ENCODE data around the gene ARHGAP31. TPM values are rescaled to one million over a fixed set of nuclear protein-coding genes. Genes with fewer than 3 reads are reported as not detected.
"Not testable (repeated sequence)": the region's sequence is repeated elsewhere in the genome, so short reads cannot be mapped to it uniquely, and the experiment has no call there.

Gene ARHGAP31
- total RNA-seq, 4 donors from 2014 or later: 6.2 to 9.7 (median 7.3) TPM

- in situ Hi-C loops (cut with MboI; ENCODE audit: low sequenced_read_pairs in 4 of 4): no loop called here
- TF ChIP-seq POLR2A (IDR thresholded peaks at IDR 0.05): no peak
- TF ChIP-seq, protein P1, sequence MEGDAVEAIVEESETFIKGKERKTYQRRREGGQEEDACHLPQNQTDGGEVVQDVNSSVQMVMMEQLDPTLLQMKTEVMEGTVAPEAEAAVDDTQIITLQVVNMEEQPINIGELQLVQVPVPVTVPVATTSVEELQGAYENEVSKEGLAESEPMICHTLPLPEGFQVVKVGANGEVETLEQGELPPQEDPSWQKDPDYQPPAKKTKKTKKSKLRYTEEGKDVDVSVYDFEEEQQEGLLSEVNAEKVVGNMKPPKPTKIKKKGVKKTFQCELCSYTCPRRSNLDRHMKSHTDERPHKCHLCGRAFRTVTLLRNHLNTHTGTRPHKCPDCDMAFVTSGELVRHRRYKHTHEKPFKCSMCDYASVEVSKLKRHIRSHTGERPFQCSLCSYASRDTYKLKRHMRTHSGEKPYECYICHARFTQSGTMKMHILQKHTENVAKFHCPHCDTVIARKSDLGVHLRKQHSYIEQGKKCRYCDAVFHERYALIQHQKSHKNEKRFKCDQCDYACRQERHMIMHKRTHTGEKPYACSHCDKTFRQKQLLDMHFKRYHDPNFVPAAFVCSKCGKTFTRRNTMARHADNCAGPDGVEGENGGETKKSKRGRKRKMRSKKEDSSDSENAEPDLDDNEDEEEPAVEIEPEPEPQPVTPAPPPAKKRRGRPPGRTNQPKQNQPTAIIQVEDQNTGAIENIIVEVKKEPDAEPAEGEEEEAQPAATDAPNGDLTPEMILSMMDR (IDR thresholded peaks at IDR 0.05 in 4 of 5, conservative IDR thresholded peaks at IDR 0.05 in 1 of 5): no peak
- no peaks in the 10 kb centered on the region for H3K4me1 ChIP-seq
Observed at GRCh38 chr3:119365418-119365817, 71.2 kb downstream of the ARHGAP31 start.

GRCh38 chr3:119367000-119367399 is 72.8 kb downstream of the ARHGAP31 start:
- H3K27me3 ChIP-seq: no peaks in the 10 kb centered on the region
- no peak overlapping the region for H3K4me3 ChIP-seq
- ATAC-seq (no peak), DNase-seq (no peak)
- in situ Hi-C loops (cut with MboI; ENCODE audit: low sequenced_read_pairs in 4 of 4): no loop called here
- no peaks in the 10 kb centered on the region for H3K4me1 ChIP-seq
- H3K9me3 ChIP-seq: no peaks in the 10 kb centered on the region
- TF ChIP-seq POLR2A (IDR thresholded peaks at IDR 0.05): no peak
- TF ChIP-seq, protein P1 (IDR thresholded peaks at IDR 0.05 in 4 of 5, conservative IDR thresholded peaks at IDR 0.05 in 1 of 5): no peak
- intact Hi-C loops (cut with DNase I; ENCODE audit: low total_unique reads): no loop called here
- H3K36me3 ChIP-seq: no peaks in the 10 kb centered on the region
- no peak overlapping the region for H3K27ac ChIP-seq

More at GRCh38 chr3:119365418-119365817, 71.2 kb downstream of the ARHGAP31 start:
- H3K4me3 ChIP-seq: no peak overlapping the region
- no peaks in the 10 kb centered on the region for H3K27me3 ChIP-seq
- no peaks in the 10 kb centered on the region for H3K9me3 ChIP-seq
- no peak for DNase-seq
- H3K36me3 ChIP-seq: no peaks in the 10 kb centered on the region
- intact Hi-C loops (cut with DNase I; ENCODE audit: low total_unique reads): no loop called here
- no peak overlapping the region for H3K27ac ChIP-seq
- no peak for ATAC-seq

- Histone ChIP-seq H3K9me3 (no peaks in the 10 kb centered on the region), H3K4me3 (no peak overlapping the region), H3K4me1 (no peaks in the 10 kb centered on the region), H3K27ac (no peak overlapping the region), H3K36me3 (no peaks in the 10 kb centered on the region), H3K27me3 (no peaks in the 10 kb centered on the region)
- ATAC-seq (no peak), DNase-seq (no peak)
- in situ Hi-C loops (cut with MboI; ENCODE audit: low sequenced_read_pairs in 4 of 4): no loop called here
- TF ChIP-seq, protein P1 (IDR thresholded peaks at IDR 0.05 in 4 of 5, conservative IDR thresholded peaks at IDR 0.05 in 1 of 5): no peak
- TF ChIP-seq POLR2A (IDR thresholded peaks at IDR 0.05): no peak
- intact Hi-C loops (cut with DNase I; ENCODE audit: low total_unique reads): no loop called here
Observed at GRCh38 chr3:119368298-119368697, 74.1 kb downstream of the ARHGAP31 start.

GRCh38 chr3:119371786-119372185 is 77.6 kb downstream of the ARHGAP31 start:
- H3K27ac ChIP-seq; H3K4me1 ChIP-seq; H3K9me3 ChIP-seq; H3K4me3 ChIP-seq; ATAC-seq; intact Hi-C loops (cut with DNase I; ENCODE audit: low total_unique reads); DNase-seq; H3K27me3 ChIP-seq; in situ Hi-C loops (cut with MboI; ENCODE audit: low sequenced_read_pairs in 4 of 4); H3K36me3 ChIP-seq: not testable (repeated sequence)

GRCh38 chr3:119375106-119375505 is 80.9 kb downstream of the ARHGAP31 start:
- intact Hi-C loops (cut with DNase I; ENCODE audit: low total_unique reads): no loop called here
- in situ Hi-C loops (cut with MboI; ENCODE audit: low sequenced_read_pairs in 4 of 4): loop anchor here in 1 of 4 donors (25.0 kb wide), 1 partner anchor 488 kb away; no protein-coding TSS in a partner anchor
- Histone ChIP-seq H3K27me3 (no peaks in the 10 kb centered on the region), H3K27ac (no peak overlapping the region), H3K4me3 (no peak overlapping the region), H3K4me1 (no peaks in the 10 kb centered on the region), H3K36me3 (peaks cover 0 to 4% of the 10 kb centered on the region in 2 donors), H3K9me3 (no peaks in the 10 kb centered on the region)
- DNase-seq (no peak), ATAC-seq (no peak)
- TF ChIP-seq POLR2A (IDR thresholded peaks at IDR 0.05): no peak
- TF ChIP-seq, protein P1 (IDR thresholded peaks at IDR 0.05 in 4 of 5, conservative IDR thresholded peaks at IDR 0.05 in 1 of 5): no peak
